GM19025 (cell line): ENCODE measurements around the gene PIGR.

Experiments
- ATAC-seq: cut with Tn5 transposase; IDR thresholded peaks from one replicate; pipeline ENCODE4 v1.9.1; 2021; ENCODE audit warnings: mild to moderate bottlenecking, low read depth, moderate library complexity; ENCODE audit not compliant: unreplicated experiment

PIGR gene

GRCh38 chr1:206946261-206946660 is at the start of gene PIGR:
TSS of gene PIGR (minus strand) at chr1:206946466. CDS start at chr1:206940531, 5,935 bp downstream.
- no peak for ATAC-seq

- no peak for ATAC-seq
Measured at GRCh38 chr1:206992790-206993189, 46.5 kb upstream of the PIGR start.

- no peak for ATAC-seq
Measured at GRCh38 chr1:206987873-206988272, 41.6 kb upstream of the PIGR start.

GRCh38 chr1:206986885-206987284 is 40.6 kb upstream of the PIGR start:
- no peak for ATAC-seq

GRCh38 chr1:206986402-206986801 is 40.1 kb upstream of the PIGR start:
- no peak for ATAC-seq

- no peak for ATAC-seq
Measured at GRCh38 chr1:206985162-206985749, 39.0 kb upstream of the PIGR start.

- peak; percentile 61 for ATAC-seq
Measured at GRCh38 chr1:206982216-206982615, 36.0 kb upstream of the PIGR start.

GRCh38 chr1:206979379-206980043 is 33.2 kb upstream of the PIGR start:
- no peak for ATAC-seq

- no peak for ATAC-seq
Measured at GRCh38 chr1:206978259-206978658, 32.0 kb upstream of the PIGR start.

- no peak for ATAC-seq
Measured at GRCh38 chr1:206975306-206975705, 29.0 kb upstream of the PIGR start.

GRCh38 chr1:206974140-206974539 is 27.9 kb upstream of the PIGR start:
- no peak for ATAC-seq

GRCh38 chr1:206972728-206973127 is 26.5 kb upstream of the PIGR start:
- ATAC-seq: no peak

- peak; percentile 58 for ATAC-seq
Measured at GRCh38 chr1:206971029-206971655, 24.9 kb upstream of the PIGR start.

- no peak for ATAC-seq
Measured at GRCh38 chr1:206970446-206970845, 24.2 kb upstream of the PIGR start, which contains the start of gene FCAMR. TSS of gene FCAMR (minus strand) at chr1:206970460. CDS start at chr1:206970125, 335 bp downstream.

- no peak for ATAC-seq
Measured at GRCh38 chr1:206969090-206969489, 22.8 kb upstream of the PIGR start.

- ATAC-seq: peak; percentile 51
Measured at GRCh38 chr1:206967096-206967849, 21.0 kb upstream of the PIGR start.

GRCh38 chr1:206965781-206966180 is 19.5 kb upstream of the PIGR start:
- ATAC-seq: no peak

- no peak for ATAC-seq
Measured at GRCh38 chr1:206963740-206964139, 17.5 kb upstream of the PIGR start.

- ATAC-seq: no peak
Measured at GRCh38 chr1:206963119-206963712, 16.9 kb upstream of the PIGR start.

- ATAC-seq: no peak
Measured at GRCh38 chr1:206962272-206962671, 16.0 kb upstream of the PIGR start.

GRCh38 chr1:206961668-206962067 is 15.4 kb upstream of the PIGR start:
- no peak for ATAC-seq
